HG02938 (cell line): ENCODE results near the gene GFM2.
"Not testable (repeated sequence)": the region's sequence is repeated elsewhere in the genome, so short reads cannot be mapped to it uniquely, and the experiment has no call there.

Experiments used
- ATAC-seq: cut with Tn5 transposase; IDR thresholded peaks from one replicate; pipeline ENCODE4 v1.9.1; 2021; ENCODE audit warnings: mild to moderate bottlenecking, moderate library complexity; ENCODE audit not compliant: unreplicated experiment

Gene GFM2, protein sequence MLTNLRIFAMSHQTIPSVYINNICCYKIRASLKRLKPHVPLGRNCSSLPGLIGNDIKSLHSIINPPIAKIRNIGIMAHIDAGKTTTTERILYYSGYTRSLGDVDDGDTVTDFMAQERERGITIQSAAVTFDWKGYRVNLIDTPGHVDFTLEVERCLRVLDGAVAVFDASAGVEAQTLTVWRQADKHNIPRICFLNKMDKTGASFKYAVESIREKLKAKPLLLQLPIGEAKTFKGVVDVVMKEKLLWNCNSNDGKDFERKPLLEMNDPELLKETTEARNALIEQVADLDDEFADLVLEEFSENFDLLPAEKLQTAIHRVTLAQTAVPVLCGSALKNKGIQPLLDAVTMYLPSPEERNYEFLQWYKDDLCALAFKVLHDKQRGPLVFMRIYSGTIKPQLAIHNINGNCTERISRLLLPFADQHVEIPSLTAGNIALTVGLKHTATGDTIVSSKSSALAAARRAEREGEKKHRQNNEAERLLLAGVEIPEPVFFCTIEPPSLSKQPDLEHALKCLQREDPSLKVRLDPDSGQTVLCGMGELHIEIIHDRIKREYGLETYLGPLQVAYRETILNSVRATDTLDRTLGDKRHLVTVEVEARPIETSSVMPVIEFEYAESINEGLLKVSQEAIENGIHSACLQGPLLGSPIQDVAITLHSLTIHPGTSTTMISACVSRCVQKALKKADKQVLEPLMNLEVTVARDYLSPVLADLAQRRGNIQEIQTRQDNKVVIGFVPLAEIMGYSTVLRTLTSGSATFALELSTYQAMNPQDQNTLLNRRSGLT

DNA sequence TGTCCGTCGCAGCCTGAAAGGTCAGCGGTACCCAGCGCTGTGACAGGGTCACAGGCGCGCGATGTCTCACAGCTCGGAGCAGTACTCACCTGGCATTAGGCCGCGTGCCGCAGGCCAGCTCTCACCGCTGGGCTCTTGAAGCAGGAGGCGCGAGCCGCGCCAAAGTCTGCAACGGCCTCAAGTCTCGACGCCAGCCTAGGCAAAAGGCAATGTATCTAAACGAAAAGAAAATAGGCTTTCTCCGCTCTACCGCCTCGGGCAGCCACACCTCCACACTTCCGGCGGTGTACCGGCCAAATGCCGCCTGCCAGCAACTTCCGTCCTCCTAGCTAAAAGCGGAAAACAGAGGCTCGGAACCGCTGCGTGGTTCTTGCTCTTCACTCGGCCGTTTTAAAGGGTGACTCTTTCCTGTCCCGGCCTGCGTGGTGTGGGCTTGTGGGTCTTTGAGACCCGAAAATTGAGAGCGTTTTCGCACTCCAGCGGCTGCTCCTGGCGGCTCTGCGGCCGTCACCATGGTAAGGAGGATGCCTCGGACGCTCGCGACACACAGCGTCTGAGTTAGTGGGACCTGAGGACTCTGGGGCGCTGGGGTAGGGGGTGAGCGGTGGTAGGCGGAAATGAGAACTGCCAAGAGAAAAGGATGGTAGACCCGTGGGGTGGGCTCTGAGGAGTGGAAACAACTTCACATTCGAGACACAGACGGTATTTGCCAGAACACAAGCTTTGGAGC lies at the start of gene GFM2, which contains the start of gene NSA2:
Gene GFM2 (minus strand): TSS at position 269 of the 730 bp plus-strand sequence. CDS start 3,375 bp downstream, outside the sequence.
Gene NSA2 (plus strand): TSS at position 401 of the 730 bp plus-strand sequence. CDS start 112 bp downstream, at position 513.
- peak; percentile 89 for ATAC-seq

DNA sequence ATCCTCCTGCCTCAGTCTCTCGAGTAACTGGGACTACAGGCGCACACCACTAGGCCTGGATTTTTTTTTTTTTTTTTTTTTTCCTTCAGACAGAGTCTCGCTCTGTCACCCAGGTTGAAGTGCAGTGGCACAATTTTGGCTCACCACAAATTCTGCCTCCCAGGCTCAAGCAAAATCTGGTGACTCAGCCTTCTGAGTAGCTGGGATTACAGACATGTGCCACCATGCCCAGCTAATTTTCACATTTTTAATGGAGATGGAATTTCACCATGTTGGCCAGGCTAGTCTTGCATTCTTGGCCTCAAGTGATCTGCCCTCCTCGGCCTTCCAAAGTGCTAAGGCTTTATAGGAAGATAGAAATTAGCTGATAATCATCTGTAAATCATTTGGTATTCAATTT lies 44.0 kb upstream of the GFM2 start:
- no peak for ATAC-seq

DNA sequence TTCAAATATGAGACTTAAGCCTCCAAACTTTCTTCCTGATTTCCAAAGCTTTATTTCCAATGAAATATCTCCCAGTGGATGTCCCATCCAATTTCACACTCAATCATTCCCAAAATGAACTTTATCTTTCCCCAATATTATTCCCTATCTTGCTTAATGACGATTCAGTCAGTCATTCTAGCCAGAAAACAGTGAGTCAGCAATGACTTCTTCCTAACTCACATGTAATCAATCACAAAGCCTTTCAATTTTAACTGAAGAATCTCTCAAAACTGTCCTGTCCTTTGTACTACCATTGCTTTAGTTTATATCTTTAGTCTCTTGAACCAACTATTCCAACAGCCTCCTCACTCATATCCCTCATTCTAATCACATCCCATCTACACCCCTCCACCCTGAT lies 35.0 kb upstream of the GFM2 start:
- ATAC-seq: no peak

DNA sequence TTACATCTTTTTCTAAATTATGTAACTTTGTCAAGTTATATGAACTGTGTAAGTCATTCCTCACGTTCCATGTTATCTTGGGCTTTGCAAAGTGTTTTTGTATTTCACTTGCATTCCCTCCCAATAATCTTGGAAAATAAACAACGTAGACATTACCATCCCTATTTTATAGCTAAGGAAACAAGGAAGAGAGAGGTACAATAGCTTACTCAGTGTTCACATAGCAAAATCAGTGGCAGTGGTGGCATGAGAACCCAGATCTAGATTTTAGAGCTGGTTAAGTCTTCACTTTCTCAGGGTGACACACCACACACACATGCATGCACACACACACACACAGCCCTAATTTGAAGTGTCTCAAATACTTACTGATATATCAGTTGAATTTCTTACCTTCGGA lies 34.3 kb upstream of the GFM2 start:
- no peak for ATAC-seq

DNA sequence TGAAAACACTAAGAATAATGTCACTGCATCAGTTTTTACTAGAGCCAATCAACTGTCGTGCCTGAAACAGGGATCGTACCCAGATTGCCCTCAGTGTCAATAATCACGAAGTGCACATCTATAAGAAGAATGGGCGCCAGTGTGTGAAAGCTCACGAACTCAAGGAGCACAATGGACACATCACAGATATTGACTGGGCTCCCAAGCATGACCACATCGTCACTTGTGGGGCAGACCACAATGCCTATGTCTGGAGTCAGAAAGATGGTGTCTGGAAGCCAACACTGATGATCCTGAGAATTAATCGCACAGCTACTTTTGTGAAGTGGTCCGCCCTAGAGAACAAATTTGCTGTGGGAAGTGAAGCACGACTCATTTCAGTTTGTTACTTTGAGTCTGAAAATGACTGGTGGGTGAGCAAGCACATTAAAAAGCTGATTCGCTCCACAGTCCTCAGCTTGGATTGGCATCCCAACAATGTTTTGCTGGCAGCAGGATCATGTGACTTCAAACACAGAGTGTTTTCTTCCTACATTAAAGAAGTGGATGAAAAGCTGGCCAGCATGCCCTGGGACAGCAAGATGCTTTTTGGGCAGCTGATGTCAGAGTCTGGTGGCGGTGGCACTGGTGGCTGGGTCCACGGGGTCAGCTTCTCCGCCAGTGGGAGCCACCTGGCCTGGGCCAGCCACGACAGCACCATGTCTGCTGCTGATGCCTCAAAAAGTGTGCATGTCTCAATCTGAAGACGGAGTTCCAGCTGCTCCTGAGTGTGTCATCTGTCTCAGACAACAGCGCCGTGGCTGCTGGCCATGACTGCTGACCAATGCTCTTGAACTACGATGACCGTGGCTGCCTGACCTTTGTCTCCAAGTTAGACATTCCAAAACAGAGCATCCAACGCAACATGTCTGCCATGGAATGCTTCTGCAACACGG lies 32.3 kb upstream of the GFM2 start:
- no peak for ATAC-seq

DNA sequence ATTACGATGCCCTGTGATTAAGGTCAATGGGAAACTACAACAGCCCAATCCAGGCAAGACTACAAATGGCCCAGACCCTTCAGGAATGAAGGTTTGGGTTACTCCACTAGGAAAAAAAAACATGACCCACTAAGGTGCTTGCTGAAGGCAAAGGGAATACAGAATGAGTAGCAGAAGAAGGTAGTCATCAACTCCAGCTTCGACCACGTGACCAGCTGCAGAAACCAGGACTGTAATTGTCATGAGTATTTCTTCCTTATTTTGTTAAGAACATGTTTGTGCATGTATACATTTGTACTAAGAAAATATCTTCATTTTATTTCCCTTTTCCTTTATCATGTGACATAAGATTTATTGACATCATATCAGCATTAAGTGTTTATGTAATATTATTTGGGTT lies 24.8 kb upstream of the GFM2 start:
- not testable (repeated sequence) for ATAC-seq

DNA sequence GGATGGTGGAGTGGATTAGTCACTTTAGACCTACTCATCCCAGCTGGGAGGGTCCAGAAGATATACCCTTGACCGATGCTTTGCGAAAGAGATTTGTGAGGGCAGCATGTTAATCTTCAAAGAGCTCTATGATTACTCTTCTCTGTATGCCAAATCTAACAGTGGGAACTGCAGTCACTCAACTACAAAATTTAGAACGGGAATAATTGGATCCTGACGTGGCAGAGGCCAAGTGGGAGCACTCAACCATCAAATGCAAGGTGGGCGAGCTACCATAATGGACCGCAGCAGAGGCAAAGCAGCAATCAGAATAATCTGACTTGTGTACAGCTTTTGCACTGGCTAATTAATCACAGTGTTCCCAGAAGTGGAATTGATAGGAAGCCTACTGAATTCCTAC lies 20.5 kb upstream of the GFM2 start:
- no peak for ATAC-seq

DNA sequence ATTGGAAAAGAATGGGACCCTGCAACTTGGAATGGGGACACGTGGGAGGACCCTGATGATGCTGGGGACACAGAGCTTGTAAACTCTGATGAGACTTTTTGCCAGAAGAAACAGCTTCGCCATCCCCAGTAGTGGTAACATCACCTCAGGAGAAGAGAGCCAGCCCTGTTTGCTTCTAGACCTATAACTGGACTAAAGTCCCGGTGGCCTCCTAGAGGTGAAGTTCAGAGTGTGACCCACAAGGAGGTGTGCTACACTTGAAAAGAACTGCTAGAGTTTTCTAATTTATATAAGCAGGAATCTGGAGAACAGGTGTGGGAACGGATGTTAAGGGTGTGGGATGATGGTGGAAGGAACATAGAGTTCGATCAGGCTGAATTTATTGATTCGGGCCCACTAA lies 19.9 kb upstream of the GFM2 start:
- no peak for ATAC-seq

DNA sequence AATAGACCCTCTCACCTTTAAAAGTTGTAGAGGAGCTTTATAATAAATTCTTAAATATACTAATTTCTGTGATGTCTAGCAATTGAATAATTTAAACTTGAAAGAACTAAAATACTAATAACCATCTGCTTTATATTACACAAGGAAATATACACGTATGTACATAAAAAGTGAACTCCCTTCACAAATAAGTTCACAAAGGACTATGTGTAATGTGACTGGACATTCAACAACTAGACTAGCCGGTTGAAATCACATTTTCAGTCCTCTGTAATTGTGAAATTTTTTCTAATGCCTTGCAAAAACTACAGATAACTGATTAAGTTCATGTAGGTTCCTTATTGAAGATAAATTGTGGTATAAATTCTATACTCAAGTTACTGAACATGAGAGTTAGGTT lies 11.7 kb upstream of the GFM2 start:
- no peak for ATAC-seq

DNA sequence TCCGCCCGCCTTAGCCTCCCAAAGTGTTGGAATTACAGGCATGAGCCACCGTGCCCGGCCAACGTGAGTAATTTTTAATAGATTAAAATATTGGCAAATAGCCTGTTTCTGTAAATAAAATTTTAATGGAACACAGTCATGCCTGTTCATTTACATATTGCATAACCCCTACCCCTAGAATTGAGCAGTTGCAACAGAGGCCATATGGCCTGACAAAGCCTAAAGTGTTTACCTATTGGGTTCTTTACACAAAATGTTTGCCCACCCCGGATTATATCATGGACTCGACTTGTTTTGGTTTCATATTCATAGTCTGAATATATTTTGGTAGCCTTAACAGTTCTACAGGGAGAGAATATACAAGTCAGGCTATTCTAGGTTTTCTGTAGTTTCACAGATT lies 5.4 kb upstream of the GFM2 start:
- no peak for ATAC-seq

DNA sequence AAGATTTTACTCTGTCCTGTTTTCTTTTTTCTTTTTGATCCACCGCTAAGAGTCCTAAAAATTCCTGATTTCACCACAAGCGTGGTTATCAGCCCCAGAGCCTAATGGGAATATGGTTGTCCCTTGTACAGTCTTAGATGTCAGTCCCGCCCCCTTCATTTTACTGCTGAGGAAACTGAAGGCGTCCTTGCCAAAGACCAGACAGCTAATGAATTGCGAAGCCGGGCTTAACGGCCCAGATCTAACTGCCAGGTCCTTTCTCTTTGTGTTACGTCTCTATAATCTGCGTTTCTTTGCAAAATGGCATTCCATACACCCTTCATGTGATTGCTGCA lies 629 bp upstream of the GFM2 start:
- peak; percentile 11 for ATAC-seq

DNA sequence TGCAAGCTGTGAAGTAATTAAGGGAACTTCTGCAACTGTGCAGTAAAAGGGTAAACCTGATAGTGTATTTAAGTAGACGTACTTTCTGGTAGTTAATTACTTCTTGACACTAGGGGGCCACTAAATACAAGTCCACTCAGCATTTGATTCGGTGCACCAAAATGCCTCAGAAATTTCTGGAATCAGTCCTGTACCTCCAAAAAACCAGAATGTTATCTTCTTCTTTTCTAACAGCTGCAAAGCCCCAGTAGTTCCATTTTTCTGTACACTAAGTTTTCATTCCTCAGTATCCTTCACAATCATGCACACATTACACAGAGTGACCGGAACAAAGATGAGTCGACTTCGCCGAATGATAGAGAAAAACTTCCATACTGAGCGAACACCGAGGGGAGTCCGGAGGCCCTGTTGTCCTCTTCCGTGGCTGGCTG lies 484 bp downstream of the GFM2 start:
- ATAC-seq: no peak

DNA sequence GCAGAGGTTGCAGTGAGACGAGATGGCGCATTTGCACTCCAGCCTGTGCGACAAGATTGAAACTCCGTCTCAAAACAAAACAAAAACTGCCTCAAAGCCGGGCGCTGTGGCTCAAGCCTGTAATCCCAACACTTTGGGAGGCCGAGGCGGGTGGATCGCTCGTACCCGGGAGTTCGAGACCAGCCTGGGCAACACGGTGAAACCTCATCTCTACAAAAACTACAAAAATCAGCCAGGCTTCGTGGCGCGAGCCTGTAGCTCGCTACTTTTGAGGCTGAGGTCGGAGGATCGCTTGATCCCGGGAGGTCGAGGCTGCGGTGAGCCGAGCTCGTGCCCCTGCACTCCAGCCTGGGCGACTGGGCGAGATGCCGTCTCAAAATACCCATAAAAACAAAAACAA lies 988 bp downstream of the GFM2 start:
- no peak for ATAC-seq

DNA sequence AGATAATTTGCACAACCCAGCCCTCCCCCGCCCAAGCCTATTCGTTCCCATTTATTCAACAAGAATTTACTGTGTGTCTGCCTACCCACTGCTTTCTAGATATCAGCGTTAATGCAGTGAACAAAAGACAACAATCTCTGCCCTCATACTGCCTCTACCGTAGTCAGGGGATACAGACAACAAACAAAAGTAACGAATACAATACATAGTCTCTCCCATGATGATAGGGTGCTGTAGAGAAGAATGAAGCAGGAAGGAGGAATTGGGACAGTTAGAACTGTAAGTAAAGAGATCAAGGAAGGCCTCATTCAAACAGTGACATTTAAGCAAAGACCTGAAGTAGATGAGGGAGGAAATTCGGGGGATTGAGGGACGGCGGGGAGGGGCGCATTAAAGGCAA lies 1.7 kb downstream of the GFM2 start:
- ATAC-seq: no peak

DNA sequence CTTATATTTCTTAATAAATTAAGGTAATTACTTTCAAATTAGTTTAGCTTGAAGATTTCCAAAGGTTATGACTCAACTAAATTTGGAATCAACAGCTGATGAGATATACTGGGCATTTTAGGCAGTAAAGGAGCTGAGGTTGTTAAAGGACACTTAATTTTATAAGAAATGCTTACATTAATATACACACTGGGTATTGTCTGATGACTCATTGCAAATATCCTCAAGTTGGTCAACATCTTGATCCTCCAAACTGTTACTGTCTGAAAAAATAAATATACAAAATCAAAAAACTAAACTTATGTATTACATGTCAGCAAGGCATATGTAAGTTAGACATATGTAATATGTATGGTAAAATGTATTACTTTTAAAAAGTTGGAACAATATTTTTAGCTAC lies 3.4 kb downstream of the GFM2 start:
- ATAC-seq: no peak

DNA sequence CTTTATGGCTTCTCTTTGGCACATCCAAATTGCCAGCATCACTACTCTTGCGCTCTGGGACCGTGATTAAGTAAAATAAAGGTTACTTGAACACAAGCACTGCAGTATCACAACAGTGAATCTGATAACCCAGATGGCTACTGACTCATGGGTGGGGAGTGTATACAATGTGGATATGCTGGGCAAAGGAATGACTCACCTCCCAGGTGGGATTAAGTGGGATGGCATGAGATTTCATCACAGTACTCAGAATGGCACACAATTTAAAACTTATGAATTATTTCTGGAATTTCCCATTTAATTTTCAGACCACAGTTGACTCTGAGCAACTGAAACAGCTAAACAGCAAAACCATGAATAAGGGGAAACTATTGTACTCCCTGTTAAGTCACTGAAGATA lies 4.3 kb downstream of the GFM2 start:
- ATAC-seq: no peak

DNA sequence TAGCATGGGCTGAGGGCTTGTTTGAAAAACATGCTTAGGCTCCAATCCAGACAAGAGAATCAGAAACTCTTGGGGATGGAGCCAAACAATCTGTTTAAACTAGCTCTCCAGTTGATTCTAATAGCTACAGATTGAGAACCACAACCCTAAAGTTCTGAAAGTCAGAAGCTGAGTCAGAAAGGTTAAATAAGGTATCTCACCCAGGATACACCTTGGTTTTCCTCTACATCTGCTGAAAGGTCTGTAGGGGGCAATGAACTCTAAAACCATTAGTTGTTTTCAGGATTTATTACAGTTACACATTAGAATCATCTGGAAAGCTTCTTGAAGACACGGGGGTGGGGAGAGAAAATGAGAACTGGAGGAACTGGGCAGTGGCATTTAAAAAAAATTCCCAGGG lies 5.7 kb downstream of the GFM2 start:
- no peak for ATAC-seq

DNA sequence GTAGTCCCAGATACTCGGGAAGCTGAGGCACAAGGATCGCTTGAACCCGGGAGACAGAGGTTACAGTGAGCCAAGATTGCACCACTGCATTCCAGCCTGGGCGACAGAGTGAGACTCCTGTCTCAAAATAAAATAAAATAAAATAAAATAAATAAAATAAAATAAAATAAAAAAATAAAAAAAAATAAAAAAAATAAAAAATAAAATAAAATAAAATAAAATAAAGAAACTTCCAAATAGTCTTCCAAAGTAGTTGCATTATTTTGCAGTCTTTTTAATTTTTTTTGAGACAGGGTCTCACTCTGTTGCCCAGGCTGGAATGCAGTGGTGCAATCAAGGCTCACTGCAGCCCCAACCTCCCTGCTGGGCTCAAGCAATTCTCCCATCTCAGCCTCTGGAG lies 18.2 kb downstream of the GFM2 start:
- not testable (repeated sequence) for ATAC-seq

DNA sequence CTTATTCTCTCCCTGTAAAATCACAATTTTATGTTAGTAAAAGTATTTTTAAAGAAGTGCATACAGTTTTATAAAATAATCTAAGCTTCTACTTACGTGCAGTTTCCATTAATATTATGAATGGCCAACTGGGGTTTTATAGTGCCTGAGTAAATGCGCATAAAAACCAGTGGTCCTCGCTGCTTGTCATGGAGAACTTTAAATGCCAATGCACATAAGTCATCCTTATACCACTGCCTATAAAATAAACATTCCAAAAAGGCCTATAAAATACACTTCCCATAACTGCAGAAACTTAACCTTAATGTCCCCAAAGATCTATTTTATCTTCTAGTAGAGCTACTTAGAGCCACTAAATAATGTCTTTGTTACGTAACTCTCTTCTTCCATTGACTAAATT lies 28.5 kb downstream of the GFM2 start:
- no peak for ATAC-seq

DNA sequence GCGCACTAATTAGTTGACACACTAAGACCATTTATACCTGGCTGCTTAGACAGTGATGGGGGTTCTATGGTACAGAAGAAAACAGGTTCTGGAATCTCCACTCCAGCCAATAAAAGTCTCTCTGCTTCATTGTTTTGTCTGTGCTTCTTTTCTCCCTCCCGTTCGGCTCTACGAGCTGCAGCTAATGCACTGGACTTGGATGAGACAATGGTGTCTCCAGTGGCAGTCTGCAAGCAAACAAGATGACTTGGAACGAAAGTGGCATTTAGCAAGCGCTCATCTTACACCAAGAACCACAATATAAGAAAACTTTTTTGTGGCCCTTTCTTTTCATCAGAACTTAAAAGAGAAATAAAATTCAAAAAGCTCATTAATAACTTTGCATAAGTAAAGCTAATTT lies 30.2 kb downstream of the GFM2 start:
- ATAC-seq: no peak

DNA sequence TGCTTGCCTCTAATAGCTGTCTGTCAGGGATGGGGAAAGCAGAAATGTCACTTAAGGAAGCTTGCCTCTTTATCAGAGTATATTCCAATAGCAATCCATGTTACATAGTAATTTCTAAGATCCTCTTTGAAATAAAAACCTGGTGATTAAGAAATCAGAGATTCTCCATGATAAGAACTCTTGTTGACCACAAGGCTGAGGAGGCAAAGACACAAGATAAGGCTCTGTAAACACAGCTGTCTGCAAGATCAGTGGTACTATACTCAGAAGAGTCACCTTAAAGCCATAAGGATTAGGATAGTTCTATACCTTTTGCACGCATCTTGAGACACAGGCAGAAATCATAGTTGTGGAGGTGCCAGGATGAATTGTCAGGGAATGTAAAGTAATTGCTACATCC lies 41.6 kb downstream of the GFM2 start:
- no peak for ATAC-seq
